Kidney (tissue), 14 donors: ENCODE data around the gene GOLIM4. TPM values are rescaled to one million over a fixed set of nuclear protein-coding genes. Genes with fewer than 3 reads are reported as not detected.

Experiments used
- DNase-seq, 5 donors: peaks; one replicate each; pipeline ENCODE4 v3.0.0-alpha.2; 2013 to 2020
- FAIRE-seq: peaks from 2 replicates; lab custom pipeline; 2012; peaks lifted over from hg19 to GRCh38; lab: Jason Lieb, UNC
- H3K27ac ChIP-seq, 2 donors: one replicate each; pipeline ENCODE4 v1.7.0; 2013; ENCODE audit warnings: low read depth in 2 of 2, low read length in 2 of 2, inconsistent platforms in 1 of 2
- H3K27me3 ChIP-seq: one replicate; pipeline ENCODE4 v1.7.1; 2013; ENCODE audit warnings: low read length, inconsistent platforms; ENCODE audit not compliant: control insufficient read depth, insufficient read depth
- H3K36me3 ChIP-seq, 3 donors: one replicate each; pipeline versions ENCODE4 v1.7.0 to v1.7.1; 2013; ENCODE audit warnings: low read length in 3 of 3, control low read depth in 1 of 3, inconsistent platforms in 1 of 3; ENCODE audit not compliant: insufficient read depth in 3 of 3, control insufficient read depth in 2 of 3
- H3K4me1 ChIP-seq, 3 donors: one replicate each; pipeline versions ENCODE4 v1.7.0 to v1.7.1; 2013; ENCODE audit warnings: low read length in 3 of 3, inconsistent platforms in 1 of 3, low read depth in 1 of 3; ENCODE audit not compliant: control insufficient read depth in 2 of 3, insufficient read depth in 2 of 3
- H3K4me3 ChIP-seq, 3 donors: one replicate each; pipeline versions ENCODE4 v1.7.0 to v1.8.1; 2013; ENCODE audit warnings: low read length in 3 of 3, control low read depth in 1 of 3, inconsistent platforms in 1 of 3
- H3K9ac ChIP-seq, 3 donors: one replicate each; pipeline versions ENCODE4 v1.7.0 to v1.7.1; 2013; ENCODE audit warnings: low read length in 3 of 3, control low read depth in 1 of 3, inconsistent platforms in 1 of 3
- H3K9me3 ChIP-seq, 3 donors: one replicate each; pipeline versions ENCODE4 v1.7.0 to v1.7.1; 2013; ENCODE audit warnings: low read length in 3 of 3, control low read depth in 1 of 3, inconsistent platforms in 1 of 3; ENCODE audit not compliant: control insufficient read depth in 2 of 3, insufficient read depth in 1 of 3
- CTCF ChIP-seq: IDR thresholded peaks from 3 replicates; pipeline ENCODE4 v1.5.1; 2012; ENCODE audit warnings: mild to moderate bottlenecking, moderate library complexity, borderline replicate concordance; ENCODE audit not compliant: insufficient read depth; ENCODE audit errors: extremely low read depth
- intact Hi-C: fragments of 100-400 bp; cut with DNase I; formaldehyde crosslinking; loops from one replicate; pipeline ENCODE4 v1.11.1; 2022
- polyA plus RNA-seq: library from polyadenylated mRNA; stranded (reverse); fragments of 350-450 nt; fragmentation: Illumina TruSeq; extraction: RNeasy Lipid Tissue Mini Kit (QIAGEN cat#74804); gene quantifications from one replicate; pipeline ENCODE4 v1.2.3, GENCODE V29; 2014; ENCODE audit warnings: low read depth, low replicate concordance; ENCODE audit not compliant: insufficient read depth
- total RNA-seq: library from RNA; stranded (reverse); fragmentation: NEBNext Ultra II Directional; extraction: Animal tissue kit (Norgen Biotek cat#: 25700); gene quantifications from one replicate; pipeline ENCODE4 v1.2.1, GENCODE V29; 2021
- donor health status: control.
- donor health status: control.
- donor health status: control.
- donor health status: control.
- donor health status: control.
- donor health status: DM: yes; HTN: yes; CAD: no.
- donor health status: Normal renal cell carcinoma (clear cell type).

GOLIM4 gene
- total and polyA plus RNA-seq, 2 donors from 2014 or later, result 15.5 to 29.9 TPM

- Histone ChIP-seq H3K9ac (no peak overlapping the region), H3K27me3 (no peaks in the 10 kb centered on the region), H3K36me3 (no peaks in the 10 kb centered on the region), H3K9me3 (no peaks in the 10 kb centered on the region), H3K4me1 (no peaks in the 10 kb centered on the region), H3K4me3 (no peak overlapping the region), H3K27ac (no peak overlapping the region)
- TF ChIP-seq CTCF, result no peak
- DNase-seq (no peak), FAIRE-seq (no peak)
- intact Hi-C loops, result no loop called here
Observed at GRCh38 chr3:167973901-167974300, 121.8 kb downstream of the GOLIM4 start.

- no peaks in the 10 kb centered on the region for H3K9me3 ChIP-seq
- no peak for TF ChIP-seq CTCF
- no peaks in the 10 kb centered on the region for H3K4me1 ChIP-seq
- no peak overlapping the region for H3K9ac ChIP-seq
- intact Hi-C loops, result no loop called here
- H3K27me3 ChIP-seq, result no peaks in the 10 kb centered on the region
- no peaks in the 10 kb centered on the region for H3K36me3 ChIP-seq
- H3K4me3 ChIP-seq, result no peak overlapping the region
- DNase-seq (no peak), FAIRE-seq (no peak)
- H3K27ac ChIP-seq, result no peak overlapping the region
Observed at GRCh38 chr3:167973046-167973445, 122.7 kb downstream of the GOLIM4 start.

GRCh38 chr3:167972502-167972901 is 123.2 kb downstream of the GOLIM4 start:
- H3K9me3 ChIP-seq, result no peaks in the 10 kb centered on the region
- no peak overlapping the region for H3K27ac ChIP-seq
- intact Hi-C loops, result no loop called here
- no peak overlapping the region for H3K4me3 ChIP-seq
- no peak overlapping the region for H3K9ac ChIP-seq
- H3K4me1 ChIP-seq, result no peaks in the 10 kb centered on the region
- no peak for FAIRE-seq
- H3K36me3 ChIP-seq, result no peaks in the 10 kb centered on the region
- no peak for TF ChIP-seq CTCF
- DNase-seq, result no peak
- no peaks in the 10 kb centered on the region for H3K27me3 ChIP-seq

- FAIRE-seq (no peak), DNase-seq (no peak)
- TF ChIP-seq CTCF, result no peak
- no peaks in the 10 kb centered on the region for H3K36me3 ChIP-seq
- H3K27me3 ChIP-seq, result no peaks in the 10 kb centered on the region
- no peak overlapping the region for H3K27ac ChIP-seq
- H3K9me3 ChIP-seq, result no peaks in the 10 kb centered on the region
- no peak overlapping the region for H3K9ac ChIP-seq
- H3K4me1 ChIP-seq, result no peaks in the 10 kb centered on the region
- H3K4me3 ChIP-seq, result no peak overlapping the region
- intact Hi-C loops, result no loop called here
Observed at GRCh38 chr3:167969548-167969947, 126.2 kb downstream of the GOLIM4 start.
